DMS 273 treated with DMSO at 0.1 percent for 48 hours (cell line): ENCODE data around the gene DCAKD.
A peak's percentile ranks its signal among the peaks of the same experiment; 100 is the strongest.

Experiments used
- DNase-seq: peaks from one replicate; lab custom pipeline; 2025; lab: John Stamatoyannopoulos, UW

The DCAKD gene, protein sequence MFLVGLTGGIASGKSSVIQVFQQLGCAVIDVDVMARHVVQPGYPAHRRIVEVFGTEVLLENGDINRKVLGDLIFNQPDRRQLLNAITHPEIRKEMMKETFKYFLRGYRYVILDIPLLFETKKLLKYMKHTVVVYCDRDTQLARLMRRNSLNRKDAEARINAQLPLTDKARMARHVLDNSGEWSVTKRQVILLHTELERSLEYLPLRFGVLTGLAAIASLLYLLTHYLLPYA

DNA sequence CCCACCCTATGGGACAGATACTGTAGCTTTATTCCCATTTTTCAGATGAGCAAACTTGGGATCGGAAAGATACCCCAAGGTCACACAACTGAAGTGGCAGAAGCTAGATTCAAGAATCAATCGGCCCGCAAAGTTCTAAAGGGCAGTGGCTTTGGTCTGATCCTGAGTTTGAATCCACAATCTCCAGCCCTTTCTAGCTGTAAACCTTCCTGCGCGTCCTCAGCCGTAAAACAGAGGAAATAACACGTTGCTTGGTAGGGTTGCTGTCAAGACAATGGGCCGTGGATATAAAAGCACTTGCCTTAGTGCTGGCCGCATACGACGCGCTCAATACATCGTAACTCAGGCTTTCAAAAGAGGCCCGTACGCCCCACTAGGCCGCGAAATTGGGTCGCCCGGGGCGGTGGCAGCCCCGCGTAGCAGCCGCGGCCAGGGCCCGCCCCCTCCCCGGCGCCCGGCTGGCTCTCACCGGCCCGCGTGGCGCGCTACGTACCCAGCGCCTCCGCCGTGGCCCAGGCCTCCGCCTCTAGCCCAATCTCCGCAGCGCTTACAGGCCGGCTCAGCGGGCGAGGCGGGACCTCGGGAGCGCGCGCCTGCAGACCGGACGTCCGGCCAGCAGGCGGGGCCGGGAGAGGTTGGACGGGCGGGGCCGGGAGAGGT is at the start of gene DCAKD:
TSS of gene DCAKD (minus strand) at position 573 of the 660 bp plus-strand sequence. CDS start 16,747 bp downstream, outside the sequence.
- DNase-seq: peak; percentile 88

DNA sequence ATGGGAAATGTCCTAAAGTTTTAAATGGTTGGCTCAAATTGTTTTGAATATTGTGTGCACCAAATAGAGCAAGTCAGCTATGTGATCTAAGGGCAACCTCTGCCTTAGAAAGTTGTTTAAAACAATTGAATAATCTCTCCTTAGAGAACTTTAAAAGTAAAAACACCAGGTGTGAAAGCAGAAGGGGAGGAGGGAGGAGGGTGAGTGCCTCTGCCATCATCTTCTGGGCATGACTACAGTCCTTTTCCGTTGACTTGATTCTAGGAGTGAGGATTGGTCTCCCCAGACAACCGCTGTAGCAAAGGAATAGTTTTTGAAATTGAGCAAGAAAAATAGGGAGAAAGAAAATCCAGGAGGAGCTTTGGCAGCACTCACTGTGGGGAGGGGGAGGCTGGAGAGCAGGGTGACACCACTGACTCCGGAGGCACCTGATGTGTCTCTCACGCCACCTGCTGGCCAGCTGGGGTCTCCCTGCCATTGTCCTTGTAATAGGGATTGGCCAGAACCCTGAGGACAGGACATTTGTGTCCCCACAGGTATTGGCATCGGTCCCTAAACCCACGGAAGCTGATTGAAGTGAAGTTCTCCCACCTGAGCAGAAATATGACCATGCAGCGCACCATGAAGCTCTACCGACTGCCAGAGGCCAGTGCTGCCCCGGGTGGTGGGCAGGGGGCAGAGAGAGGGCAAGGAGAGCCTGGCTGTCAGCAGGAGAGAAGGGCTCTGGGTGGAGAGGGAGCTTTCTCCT is 47.6 kb upstream of the DCAKD start:
- peak; percentile 59 for DNase-seq

DNA sequence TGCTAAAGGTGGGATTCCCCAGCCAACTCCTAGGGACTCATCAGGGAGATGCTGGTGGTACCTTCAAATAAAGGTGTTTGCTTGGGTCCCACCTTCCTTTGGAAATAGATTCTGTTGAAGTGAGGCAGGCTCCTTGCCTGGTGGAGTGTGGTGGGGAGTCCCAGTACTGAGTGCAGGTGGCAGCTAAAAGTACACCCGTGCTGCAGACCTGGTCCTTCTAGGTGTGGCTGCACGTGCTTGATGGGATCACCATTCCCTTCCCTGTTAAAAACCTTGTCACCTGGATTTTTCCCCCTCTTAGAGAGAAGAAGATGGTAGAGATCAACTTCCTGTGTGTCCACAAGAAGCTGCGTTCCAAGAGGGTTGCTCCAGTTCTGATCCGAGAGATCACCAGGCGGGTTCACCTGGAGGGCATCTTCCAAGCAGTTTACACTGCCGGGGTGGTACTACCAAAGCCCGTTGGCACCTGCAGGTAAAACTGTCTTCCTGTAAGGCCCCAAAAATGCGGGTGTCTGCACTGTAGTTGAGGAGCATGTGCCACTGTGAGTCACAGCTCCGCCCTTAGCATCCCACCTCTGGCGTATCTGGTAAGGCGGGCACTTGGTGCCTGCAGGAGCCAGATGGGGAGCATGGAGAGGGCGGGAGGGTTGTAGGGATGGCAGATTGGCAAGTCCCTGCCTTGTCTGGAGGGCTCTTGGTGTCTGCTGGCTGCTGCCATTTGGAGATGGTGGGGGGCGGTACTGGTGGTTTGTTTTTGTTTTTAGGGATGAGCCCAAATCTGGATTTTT is 46.8 kb upstream of the DCAKD start:
- DNase-seq: peak; percentile 87

DNA sequence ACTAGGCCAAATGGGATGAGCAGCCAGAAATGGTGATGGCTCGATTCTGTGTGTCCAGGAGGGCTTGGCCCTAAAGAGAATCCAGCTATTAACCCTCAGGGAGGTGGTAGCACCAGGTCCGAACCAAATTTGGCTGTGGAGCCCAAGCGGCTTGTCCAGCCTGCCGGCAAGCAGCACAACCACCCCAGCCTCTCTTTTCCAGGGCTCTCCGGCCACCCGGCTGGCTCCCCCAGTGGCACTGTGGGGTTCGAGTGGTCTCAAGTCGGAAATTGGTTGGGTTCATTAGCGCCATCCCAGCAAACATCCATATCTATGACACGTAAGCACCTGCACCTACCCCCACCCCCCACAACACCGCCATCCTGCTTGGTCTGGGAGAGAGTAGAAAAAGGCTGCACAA is 45.5 kb upstream of the DCAKD start:
- DNase-seq: no peak

DNA sequence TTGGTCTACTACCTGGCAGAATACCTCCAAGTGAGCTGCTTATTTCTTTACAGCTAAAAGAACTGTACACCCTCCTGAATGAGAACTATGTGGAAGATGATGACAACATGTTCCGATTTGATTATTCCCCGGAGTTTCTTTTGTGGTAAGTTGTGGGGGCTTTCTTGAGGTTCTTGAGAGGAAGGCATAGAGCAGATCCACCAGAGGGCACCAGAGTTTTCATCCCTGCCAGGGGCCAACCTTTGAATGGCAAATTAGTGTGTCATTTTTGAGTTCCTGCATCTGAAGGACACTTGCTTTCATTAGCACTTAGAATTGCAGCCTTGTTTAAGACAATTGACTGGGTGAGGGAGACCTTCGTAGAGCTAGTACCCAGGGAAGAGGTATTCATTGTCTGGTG is 44.7 kb upstream of the DCAKD start:
- DNase-seq: peak; percentile 11

DNA sequence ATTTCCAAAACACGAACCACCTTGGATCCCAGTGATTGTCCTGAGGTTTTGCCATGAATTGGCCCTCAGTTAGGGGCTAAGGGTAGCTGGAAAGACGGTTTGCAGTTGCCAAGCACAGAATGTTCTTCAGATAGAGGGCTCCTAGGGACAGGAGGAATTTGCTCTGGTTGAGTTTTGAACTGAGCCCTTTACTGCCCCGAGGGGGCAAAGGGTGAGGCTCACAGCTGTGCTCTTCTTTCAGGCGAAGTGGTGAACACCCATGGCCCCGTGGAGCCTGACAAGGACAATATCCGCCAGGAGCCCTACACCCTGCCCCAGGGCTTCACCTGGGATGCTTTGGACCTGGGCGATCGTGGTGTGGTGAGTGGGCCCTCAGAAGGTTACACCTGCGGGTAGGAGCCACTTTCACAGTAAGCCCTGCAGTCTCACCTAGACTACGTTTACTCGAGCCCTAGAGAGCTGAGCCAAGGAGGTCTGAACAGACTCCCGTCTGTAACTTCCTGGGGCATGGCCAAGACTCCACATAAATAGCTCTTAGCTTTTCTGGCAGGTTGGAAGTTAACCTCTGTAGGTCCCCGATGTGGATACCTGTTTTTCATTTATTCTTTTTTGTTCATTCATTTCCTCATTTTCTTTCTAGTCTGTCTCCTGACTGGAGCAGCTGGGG is 42.1 kb upstream of the DCAKD start:
- DNase-seq: no peak

DNA sequence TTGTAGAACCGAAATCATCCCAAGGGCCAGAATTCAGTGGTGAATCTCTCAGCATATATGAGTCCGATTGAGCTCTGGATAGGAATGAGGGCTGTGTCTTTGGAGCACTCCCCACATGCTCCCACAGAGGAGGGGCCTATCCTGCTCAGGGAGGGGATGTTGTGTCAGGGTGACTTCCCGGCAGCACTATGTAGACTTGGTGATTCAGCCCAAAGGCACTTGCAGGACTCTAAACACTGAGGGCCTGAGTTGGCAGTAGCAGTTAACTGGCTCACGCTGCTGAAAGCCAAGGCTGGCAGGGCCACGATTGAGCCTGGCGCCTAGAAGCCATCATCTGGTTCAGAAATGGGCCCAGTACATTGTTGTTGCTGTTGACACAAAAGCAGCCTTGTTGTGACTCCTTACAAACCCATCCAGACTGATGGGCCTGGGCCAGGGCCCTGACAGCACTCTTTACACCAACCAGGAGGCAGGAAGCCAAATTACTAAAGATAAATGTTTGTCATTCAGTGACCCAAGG is 41.5 kb upstream of the DCAKD start:
- no peak for DNase-seq

DNA sequence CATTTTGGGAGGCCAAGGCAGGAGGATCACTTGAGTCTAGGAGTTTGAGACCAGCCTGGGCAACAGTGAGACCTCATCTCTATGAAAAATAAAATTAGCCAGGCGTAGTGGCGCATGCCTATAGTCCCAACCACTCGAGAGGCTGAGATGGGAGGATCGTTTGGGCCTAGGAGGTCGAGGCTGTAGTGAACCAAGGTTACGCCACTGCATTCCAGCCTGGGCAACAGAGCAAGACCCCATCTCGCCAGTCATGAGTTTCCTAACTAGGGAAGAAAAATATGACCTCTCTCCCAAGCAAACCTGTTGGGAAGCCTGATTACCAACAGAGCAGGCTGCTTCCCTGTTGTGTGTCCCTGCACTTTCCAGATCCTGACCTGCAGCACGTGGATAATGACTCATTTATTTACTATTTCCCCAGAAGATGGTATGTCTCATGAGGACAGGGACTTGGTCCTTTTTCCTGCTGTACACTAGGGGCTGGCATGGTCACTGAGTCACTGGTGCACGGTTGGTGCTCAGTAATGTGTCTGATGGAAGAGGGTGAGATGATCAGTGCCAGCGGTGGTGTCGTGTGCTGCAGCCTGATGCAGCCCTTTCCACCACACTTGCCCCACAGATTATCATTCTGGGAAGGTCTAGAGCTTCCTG is 40.5 kb upstream of the DCAKD start:
- no peak for DNase-seq

DNA sequence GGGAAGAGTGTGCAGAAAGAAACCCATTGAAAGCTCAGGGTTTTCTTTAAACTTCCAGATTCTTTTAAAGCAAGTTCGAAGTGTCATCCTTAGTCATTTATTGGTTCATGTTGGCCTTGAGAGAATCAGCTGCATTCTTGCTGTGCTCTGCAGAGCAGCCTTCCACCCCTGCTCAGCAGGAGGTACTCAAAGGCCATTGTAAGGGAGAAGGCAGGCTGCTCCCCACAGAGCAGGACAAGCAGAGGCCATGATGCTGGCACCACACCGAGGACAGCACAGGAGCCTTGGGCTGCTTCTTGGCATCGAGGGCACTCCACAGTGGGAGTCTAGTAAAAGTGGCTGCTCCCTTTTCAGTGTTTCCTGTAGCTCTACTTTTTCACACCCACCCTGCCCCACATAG is 39.3 kb upstream of the DCAKD start:
- no peak for DNase-seq

DNA sequence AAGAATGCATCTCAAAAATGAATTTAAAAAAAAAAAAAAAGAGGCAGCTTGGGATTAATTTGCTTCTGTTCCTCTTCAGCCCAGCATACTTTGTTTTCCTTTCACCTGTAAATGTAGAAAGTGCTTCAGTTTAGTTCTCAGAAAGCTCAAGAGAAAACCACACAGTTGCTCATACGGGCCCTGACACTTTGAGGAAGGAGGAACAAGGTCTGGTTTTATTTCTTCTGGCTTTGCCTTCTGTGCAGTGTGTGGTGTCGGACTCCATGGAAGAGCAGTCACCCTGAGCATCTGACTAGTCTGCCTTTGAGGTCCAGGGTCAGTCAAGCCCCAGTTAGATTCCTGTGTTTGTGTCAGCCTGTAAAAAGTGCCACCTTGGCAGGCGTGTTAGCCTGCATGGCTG is 37.3 kb upstream of the DCAKD start:
- no peak for DNase-seq

DNA sequence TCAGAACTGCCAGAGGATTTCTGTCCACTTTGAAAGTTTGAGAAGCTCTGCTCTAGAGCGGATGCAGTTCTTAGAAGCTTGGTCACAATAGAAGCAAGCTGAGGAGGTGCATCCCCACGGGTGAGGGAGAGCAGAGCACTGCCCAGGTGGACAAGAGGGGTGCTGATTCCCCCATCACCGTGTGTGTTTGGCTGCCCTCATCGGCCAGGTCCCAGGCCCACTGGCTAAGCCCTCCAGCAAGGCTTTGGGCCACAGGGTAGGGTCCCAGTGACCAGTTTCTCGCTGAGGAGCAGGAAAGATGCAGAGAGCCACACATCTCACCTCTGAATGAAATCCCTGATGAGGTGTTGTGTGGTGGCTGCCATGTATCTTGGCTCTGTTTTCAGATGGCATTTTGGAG is 36.5 kb upstream of the DCAKD start:
- no peak for DNase-seq

DNA sequence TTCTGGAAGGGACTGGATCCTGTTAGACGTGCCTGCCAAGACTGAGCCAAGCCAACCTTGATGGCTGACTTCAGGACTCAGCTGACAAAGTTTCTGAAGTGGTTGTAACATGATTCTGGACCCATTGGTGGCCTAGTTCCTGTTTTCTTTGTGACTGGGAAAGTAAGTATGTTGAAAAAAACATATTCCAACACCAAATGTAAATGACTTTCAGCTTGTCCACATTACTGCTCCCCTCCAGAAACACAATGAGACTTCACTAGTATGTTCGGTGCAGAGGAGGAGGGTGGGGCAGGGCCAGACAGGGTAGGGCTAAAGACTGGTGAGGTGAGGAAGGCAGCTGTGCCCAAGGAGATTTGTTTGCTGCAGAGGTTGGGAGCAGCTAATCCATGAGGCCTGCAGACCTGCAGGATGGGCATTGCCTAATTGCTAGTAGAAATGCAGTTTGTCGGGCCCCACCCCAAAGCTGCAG is 36.1 kb upstream of the DCAKD start:
- DNase-seq: no peak

DNA sequence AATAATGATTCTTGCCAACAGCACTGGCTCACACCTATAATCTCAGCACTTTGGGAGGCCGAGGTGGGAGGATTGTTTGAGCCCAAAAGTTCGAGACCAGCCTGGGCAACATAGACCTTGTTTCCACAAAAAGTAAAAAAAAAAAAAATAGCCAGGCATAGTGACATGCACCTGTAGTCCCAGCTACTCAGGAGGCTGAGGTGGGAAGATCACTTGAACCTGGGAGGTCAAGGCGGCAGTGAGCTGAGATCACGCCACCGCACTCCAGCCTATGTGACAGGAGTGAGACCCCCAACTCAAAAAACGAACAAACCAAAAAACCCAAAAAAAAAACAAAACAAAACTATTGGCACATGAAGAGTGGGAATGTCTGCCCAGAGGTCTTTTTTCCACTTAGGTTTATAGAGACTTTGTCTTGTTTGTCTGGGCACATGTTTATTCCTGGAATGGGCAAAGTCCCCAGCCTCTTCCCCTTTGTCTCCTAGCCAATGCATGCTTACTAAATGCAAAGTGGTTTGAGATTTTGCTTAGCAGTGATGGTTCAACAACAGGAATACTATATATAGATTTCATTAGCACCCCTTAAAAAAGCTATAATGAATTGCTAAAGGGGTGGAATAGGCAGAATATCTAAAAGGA is 35.6 kb upstream of the DCAKD start:
- DNase-seq: no peak

DNA sequence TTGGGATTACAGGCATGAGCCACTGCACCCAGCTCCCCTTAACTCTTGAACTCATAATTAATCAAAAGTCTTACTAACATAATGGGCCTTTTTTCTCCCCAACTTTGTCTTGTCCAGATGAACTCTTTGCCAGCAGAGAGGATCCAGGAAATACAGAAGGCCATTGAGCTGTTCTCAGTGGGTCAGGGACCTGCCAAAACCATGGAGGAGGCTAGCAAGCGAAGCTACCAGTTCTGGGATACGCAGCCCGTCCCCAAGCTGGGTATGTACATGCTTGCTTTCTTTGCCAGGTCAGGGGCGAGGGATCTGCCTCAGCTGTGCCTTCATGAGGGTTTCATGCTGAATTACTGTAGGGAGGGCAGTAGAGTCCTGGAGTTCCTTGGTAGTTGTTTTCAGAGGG is 35.0 kb upstream of the DCAKD start:
- no peak for DNase-seq

DNA sequence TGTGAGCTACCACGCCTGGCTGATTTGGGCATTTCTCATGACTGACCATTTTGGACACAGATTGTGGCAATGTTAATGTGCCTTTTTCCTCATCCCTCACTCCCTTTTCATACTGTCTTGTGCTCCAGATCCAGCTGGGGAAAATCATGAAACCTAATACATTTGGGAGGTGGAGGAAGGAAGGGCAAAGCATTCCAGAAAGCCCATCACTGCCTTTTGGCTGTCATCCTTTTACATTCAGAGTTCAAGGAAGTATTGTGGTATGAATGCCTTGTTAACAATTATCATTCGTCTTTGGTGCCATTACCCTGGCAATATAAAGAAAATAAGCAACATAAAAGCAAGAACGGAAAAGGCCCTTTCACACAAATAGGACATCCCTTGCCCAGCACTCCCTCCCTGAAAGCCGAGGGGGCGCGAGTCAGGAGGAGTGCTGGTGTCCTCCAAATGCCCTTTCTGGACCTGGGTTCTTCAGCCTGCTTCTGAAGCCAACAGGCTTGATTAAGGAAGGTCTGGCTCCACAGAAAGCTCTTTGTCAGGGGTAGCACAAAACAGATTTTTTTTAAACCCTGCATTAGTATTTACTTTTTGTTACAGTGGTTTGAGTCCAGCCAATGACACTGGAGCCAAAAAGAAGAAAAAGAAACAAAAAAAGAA is 29.7 kb upstream of the DCAKD start:
- no peak for DNase-seq

DNA sequence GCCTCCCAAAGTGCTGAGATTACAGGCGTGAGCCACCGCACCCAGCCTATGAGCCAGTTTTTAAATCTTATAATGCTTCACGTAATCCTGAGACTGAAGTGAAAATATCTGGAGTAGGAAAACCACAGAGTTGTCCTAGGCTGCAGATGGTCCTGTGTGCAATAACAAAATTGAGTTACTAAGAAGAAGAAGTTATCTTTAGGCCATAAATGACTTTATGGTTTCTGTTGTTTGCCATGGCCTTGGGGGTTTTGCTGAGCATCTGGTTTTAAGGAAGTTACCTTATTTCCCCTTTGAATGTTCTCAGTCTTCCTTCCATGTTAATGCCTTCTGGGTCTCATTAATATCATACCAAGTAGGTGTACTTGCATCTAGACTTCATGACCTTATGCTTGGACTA is 26.2 kb upstream of the DCAKD start:
- no peak for DNase-seq

DNA sequence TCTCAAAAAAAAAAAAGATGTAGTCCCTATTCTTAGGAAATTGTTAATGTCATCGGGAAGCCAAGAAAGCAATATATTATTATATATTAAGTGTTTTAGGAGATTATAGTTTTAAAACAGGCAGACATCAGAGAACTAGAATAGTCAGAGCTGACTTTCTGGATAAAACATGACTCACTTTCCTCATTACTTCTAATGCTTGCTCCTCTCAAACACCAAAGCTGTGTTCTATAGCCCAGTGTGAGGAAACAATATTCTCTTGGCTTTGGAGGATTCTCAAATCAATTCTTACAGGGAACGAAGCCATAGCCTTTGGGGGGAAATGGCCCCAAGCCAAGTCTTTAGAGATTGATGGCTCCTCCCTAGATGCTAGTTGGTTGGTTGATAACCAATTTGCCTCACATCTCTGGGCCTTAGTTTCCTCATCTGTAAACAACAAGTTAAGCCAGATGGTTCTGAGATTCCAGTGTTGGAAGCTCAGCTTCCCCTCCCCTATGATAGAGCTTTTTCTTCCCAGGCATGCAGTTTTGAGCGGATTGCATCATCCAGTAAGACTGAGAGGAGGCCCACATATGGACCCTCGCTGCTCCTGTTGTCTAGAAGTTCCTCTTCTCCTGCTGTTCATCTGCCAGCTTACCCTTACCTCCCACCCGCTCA is 22.1 kb upstream of the DCAKD start:
- peak; percentile 79 for DNase-seq

DNA sequence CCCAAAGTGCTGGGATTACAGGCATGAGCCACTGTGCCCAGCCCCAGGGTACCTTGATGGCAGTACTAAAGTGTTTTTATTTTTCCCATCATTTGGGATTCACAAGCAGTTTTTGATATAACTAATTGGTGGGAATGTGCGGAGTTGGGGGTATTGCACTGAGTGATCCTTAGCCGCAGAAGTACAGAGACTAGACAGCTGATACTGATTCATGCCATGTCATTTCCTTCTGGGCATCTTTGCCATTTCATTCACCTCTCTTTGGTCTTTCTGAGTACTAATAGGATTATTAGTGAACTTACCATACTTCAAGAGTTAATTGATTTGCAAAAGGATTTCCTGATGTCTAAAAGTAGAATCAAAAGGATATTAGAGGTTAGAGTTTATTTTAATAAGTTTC is 19.4 kb upstream of the DCAKD start:
- no peak for DNase-seq

DNA sequence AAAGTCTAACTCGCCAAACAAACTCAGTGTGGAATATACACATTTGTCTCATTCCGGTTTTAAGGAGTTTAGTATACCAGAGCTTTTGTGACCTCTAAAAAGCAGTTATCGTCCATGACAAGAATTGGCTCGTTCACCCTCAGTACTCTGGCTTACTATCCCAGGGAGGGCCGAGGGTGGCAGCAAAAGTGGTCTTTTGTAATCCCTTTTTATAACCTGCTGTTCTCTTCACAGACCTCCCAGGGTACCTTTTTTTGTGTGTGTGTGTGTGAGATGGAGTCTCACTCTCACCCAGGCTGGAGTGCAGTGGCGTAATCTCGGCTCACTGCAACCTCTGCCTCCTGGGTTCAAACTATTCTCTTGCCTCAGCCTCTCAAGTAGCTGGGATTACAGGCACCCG is 18.6 kb upstream of the DCAKD start:
- DNase-seq: no peak
